ENCODE results near the gene ZNF592. TPM values are rescaled to one million over a fixed set of nuclear protein-coding genes. Genes with fewer than 3 reads are reported as not detected.

The ZNF592 gene
- total and polyA plus RNA-seq, 9 donors, result 9.0 to 23.1 (median 20.3) TPM

DNA sequence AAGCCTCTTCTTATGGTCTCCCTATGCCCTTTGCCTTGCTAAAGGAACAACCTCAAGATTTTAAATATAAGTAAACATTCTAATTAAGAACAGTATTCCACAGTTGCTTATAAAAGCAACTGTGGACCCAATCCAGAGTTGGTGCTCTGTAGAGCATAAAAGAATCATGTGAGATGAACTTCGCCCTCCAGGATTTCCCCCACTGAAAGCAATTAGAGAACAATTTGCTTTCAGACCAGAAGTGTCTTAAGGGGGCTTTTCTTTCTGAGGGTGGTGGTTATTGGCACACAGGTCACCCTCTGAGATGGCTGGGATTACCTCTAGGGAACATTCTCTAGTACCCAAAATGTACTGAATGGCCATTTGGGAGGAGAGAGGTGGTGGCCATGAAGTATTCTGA lies 10.6 kb downstream of the ZNF592 start:
- H3K4me1 ChIP-seq (ENCODE audit: control insufficient read depth, insufficient read depth, low read length), result peaks cover 8% of the 10 kb centered on the region
- WGBS (ENCODE audit: insufficient coverage), result no CpG with 5 or more reads among the region's 1 CpG
- H3K9me3 ChIP-seq (replicated peaks; ENCODE audit: control insufficient read depth, low read depth, low read length), result no peaks in the 10 kb centered on the region
- no peak for DNase-seq
- H3K27ac ChIP-seq (ENCODE audit: low read length), result no peak overlapping the region
- H3K36me3 ChIP-seq (ENCODE audit: control insufficient read depth, insufficient read depth, low read length), result peaks cover 5% of the 10 kb centered on the region
- no peak overlapping the region for H3K4me3 ChIP-seq (ENCODE audit: low read length)
- no peaks in the 10 kb centered on the region for H3K27me3 ChIP-seq (ENCODE audit: control insufficient read depth, insufficient read depth, low read length)

DNA sequence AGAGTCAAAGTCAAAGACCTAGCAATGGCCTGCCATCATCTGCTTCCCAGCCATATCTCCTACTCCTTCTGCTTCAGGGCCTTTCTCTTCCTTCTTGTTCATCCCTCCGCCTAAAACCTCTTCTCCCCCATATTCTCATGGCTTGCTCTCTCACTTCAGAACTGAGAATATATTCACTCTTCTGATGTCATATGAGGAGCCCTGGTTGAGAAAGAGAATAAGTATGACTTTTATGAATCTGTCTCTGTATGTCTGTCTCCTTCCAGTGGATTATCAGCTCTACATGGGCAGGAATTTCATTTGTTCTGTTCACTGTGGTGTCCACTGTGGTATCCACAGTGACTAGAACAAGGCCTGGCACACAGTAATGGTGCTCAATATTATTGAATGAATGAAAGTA lies 11.8 kb downstream of the ZNF592 start:
- H3K9me3 ChIP-seq (replicated peaks; ENCODE audit: control insufficient read depth, low read depth, low read length), result no peaks in the 10 kb centered on the region
- no peak overlapping the region for H3K27ac ChIP-seq (ENCODE audit: low read length)
- no peak overlapping the region for H3K4me3 ChIP-seq (ENCODE audit: low read length)
- DNase-seq, result no peak
- H3K36me3 ChIP-seq (ENCODE audit: control insufficient read depth, insufficient read depth, low read length), result peaks cover 7% of the 10 kb centered on the region
- H3K4me1 ChIP-seq (ENCODE audit: control insufficient read depth, insufficient read depth, low read length), result peaks cover 8% of the 10 kb centered on the region
- no peaks in the 10 kb centered on the region for H3K27me3 ChIP-seq (ENCODE audit: control insufficient read depth, insufficient read depth, low read length)
- no CpG with 5 or more reads among the region's 1 CpG for WGBS (ENCODE audit: insufficient coverage)

DNA sequence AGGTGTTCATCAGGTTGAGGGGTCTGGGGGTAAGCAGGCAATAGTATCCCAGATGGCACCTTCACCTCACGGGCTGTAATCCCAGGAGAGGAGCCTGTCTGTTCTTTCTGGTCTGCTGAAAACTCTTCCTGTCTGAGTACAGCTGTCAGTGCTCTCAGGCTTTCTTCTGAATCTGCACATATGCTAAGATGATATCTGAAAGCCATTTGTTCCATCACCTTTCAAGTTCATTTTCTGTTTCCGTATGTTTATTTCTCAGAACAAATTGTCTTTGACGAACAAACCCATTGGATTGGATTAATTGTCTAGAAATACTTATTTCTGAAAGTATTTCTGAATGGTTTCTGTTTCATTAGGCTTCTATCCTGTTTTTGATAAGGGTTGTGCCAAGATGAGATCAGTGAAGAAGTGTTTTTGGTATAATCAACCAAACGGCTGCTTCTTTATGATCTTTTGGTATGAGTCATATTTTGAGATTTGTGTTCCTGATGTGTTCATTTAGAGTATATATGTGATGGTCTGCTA lies 13.3 kb downstream of the ZNF592 start:
- no peak for DNase-seq
- Histone ChIP-seq H3K9me3 (replicated peaks; ENCODE audit: control insufficient read depth, low read depth, low read length) (no peaks in the 10 kb centered on the region), H3K4me1 (ENCODE audit: control insufficient read depth, insufficient read depth, low read length) (peaks cover 8% of the 10 kb centered on the region), H3K27ac (ENCODE audit: low read length) (no peak overlapping the region), H3K4me3 (ENCODE audit: low read length) (no peak overlapping the region), H3K27me3 (ENCODE audit: control insufficient read depth, insufficient read depth, low read length) (no peaks in the 10 kb centered on the region), H3K36me3 (ENCODE audit: control insufficient read depth, insufficient read depth, low read length) (peaks cover 13% of the 10 kb centered on the region)
- 0% methylated on average over 1 of the region's 4 CpGs for WGBS (ENCODE audit: insufficient coverage)

- Histone ChIP-seq H3K36me3 (ENCODE audit: control insufficient read depth, insufficient read depth, low read length) (peaks cover 24% of the 10 kb centered on the region), H3K9me3 (replicated peaks; ENCODE audit: control insufficient read depth, low read depth, low read length) (no peaks in the 10 kb centered on the region), H3K4me3 (ENCODE audit: low read length) (no peak overlapping the region), H3K27ac (ENCODE audit: low read length) (no peak overlapping the region), H3K4me1 (ENCODE audit: control insufficient read depth, insufficient read depth, low read length) (peaks cover 8% of the 10 kb centered on the region), H3K27me3 (ENCODE audit: control insufficient read depth, insufficient read depth, low read length) (no peaks in the 10 kb centered on the region)
- 100% methylated on average over 1 of the region's 3 CpGs for WGBS (ENCODE audit: insufficient coverage)
- no peak for DNase-seq
Observed at GRCh38 chr15:84762840-84763572, 14.6 kb downstream of the ZNF592 start.

GRCh38 chr15:84764585-84764984 lies 16.2 kb downstream of the ZNF592 start:
- peaks cover 8% of the 10 kb centered on the region for H3K4me1 ChIP-seq (ENCODE audit: control insufficient read depth, insufficient read depth, low read length)
- H3K27me3 ChIP-seq (ENCODE audit: control insufficient read depth, insufficient read depth, low read length), result no peaks in the 10 kb centered on the region
- H3K4me3 ChIP-seq (ENCODE audit: low read length), result no peak overlapping the region
- H3K36me3 ChIP-seq (ENCODE audit: control insufficient read depth, insufficient read depth, low read length), result peaks cover 39% of the 10 kb centered on the region
- DNase-seq, result no peak
- WGBS (ENCODE audit: insufficient coverage), result no CpG with 5 or more reads among the region's 3 CpGs
- no peaks in the 10 kb centered on the region for H3K9me3 ChIP-seq (replicated peaks; ENCODE audit: control insufficient read depth, low read depth, low read length)
- H3K27ac ChIP-seq (ENCODE audit: low read length), result no peak overlapping the region

DNA sequence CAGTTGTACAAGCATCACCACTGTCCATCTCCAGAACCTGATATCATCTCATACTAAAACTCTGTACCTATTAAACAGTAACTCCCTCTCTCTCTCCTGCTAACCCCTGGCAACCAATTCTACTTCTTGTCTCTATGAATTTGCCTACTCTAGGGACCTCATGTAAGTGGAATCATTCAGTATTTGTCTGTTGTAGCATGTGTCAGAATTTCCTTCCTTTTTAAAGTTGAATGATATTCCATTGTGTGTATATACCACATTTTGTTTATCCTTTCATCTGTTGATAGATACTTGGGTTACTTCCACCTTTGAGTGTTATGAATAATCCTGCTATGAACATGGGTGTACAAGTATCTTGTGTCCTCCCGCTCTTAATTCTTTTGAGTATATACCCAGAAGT lies 16.6 kb downstream of the ZNF592 start:
- Histone ChIP-seq H3K9me3 (replicated peaks; ENCODE audit: control insufficient read depth, low read depth, low read length) (no peaks in the 10 kb centered on the region), H3K27me3 (ENCODE audit: control insufficient read depth, insufficient read depth, low read length) (no peaks in the 10 kb centered on the region), H3K4me1 (ENCODE audit: control insufficient read depth, insufficient read depth, low read length) (peaks cover 8% of the 10 kb centered on the region), H3K36me3 (ENCODE audit: control insufficient read depth, insufficient read depth, low read length) (peaks cover 42% of the 10 kb centered on the region), H3K27ac (ENCODE audit: low read length) (no peak overlapping the region), H3K4me3 (ENCODE audit: low read length) (no peak overlapping the region)
- DNase-seq, result no peak
- WGBS (ENCODE audit: insufficient coverage), result no CpG with 5 or more reads among the region's 1 CpG

DNA sequence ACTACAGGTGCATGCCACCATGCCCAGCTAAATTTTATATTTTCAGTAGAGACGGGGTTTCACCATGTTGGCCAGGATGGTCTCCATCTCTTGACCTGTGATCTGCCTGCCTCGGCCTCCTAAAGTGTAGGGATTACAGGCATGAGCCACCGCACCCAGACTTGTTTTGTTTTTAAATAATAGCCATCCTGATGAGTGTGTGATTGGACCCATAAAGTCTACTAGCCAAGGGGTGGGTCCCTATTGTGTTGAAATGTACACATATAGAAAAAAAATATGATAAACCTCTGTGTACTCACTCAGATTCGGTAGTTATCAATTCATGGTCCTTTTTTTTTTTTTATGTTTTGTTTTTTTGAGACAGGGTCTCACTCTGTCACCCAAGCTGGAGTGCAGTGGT lies 17.3 kb downstream of the ZNF592 start:
- DNase-seq, result no peak
- no peaks in the 10 kb centered on the region for H3K27me3 ChIP-seq (ENCODE audit: control insufficient read depth, insufficient read depth, low read length)
- H3K36me3 ChIP-seq (ENCODE audit: control insufficient read depth, insufficient read depth, low read length), result peaks cover 42% of the 10 kb centered on the region
- no peak overlapping the region for H3K27ac ChIP-seq (ENCODE audit: low read length)
- H3K9me3 ChIP-seq (replicated peaks; ENCODE audit: control insufficient read depth, low read depth, low read length), result no peaks in the 10 kb centered on the region
- H3K4me3 ChIP-seq (ENCODE audit: low read length), result no peak overlapping the region
- peaks cover 8% of the 10 kb centered on the region for H3K4me1 ChIP-seq (ENCODE audit: control insufficient read depth, insufficient read depth, low read length)
- WGBS (ENCODE audit: insufficient coverage), result no CpG with 5 or more reads among the region's 4 CpGs

DNA sequence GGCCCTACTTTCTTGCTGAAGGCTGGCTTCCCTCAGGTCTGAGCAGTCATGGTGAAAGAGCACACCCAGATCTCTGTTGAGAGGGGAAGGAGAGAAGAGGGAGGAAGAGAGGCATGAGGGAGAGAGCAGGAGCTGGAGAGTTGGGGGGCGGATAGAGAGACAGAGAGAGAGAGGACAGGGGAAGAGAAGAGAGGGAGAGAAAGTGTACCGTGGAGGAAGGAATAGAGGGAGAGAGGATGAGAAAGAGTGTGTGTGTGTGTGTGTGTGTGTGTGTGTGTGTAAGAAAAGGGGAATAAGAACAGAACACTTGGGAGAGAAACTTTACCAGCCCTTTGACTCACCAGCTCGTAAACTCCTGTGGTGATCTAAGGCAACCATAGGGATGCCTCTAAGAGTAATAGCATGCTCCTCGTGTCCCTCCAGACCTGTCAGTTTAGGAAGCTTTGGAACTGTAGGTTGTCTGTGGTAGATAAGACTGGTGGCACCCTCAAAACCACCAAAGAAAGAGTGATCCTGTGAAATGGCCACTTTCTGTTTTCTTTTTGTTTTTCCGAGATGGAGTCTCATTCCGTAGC lies 18.2 kb downstream of the ZNF592 start:
- Histone ChIP-seq H3K36me3 (ENCODE audit: control insufficient read depth, insufficient read depth, low read length) (peaks cover 48% of the 10 kb centered on the region), H3K4me1 (ENCODE audit: control insufficient read depth, insufficient read depth, low read length) (peaks cover 4% of the 10 kb centered on the region), H3K9me3 (replicated peaks; ENCODE audit: control insufficient read depth, low read depth, low read length) (no peaks in the 10 kb centered on the region), H3K27ac (ENCODE audit: low read length) (no peak overlapping the region), H3K4me3 (ENCODE audit: low read length) (no peak overlapping the region), H3K27me3 (ENCODE audit: control insufficient read depth, insufficient read depth, low read length) (no peaks in the 10 kb centered on the region)
- WGBS (ENCODE audit: insufficient coverage), result 88% methylated on average over 5 of the region's 6 CpGs
- DNase-seq, result no peak

DNA sequence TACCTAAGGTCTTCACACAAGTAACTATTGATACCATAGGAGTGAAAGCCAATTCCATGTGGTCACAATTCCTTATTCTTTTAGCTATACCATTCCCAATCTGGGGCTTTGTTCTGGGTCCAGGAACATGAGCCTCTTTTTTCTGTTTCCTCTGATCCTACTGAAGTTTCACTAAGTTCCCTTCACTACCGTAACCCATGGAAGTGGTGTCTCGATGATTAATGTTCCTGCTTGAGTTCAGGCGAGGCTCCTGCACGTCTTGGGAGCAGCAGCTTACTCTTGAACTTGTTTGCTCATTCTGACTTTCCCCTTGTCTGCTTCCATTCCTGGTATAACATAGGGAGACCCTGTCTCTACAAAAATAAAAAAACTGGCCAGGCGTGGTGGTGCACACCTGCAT lies 23.6 kb downstream of the ZNF592 start:
- Histone ChIP-seq H3K4me3 (ENCODE audit: low read length) (no peak overlapping the region), H3K9me3 (replicated peaks; ENCODE audit: control insufficient read depth, low read depth, low read length) (no peaks in the 10 kb centered on the region), H3K4me1 (ENCODE audit: control insufficient read depth, insufficient read depth, low read length) (no peaks in the 10 kb centered on the region), H3K27me3 (ENCODE audit: control insufficient read depth, insufficient read depth, low read length) (no peaks in the 10 kb centered on the region), H3K27ac (ENCODE audit: low read length) (no peak overlapping the region), H3K36me3 (ENCODE audit: control insufficient read depth, insufficient read depth, low read length) (peaks cover 43% of the 10 kb centered on the region)
- WGBS (ENCODE audit: insufficient coverage), result 40% methylated on average over 3 of the region's 5 CpGs
- DNase-seq, result no peak

- WGBS (ENCODE audit: insufficient coverage), result no CpG with 5 or more reads among the region's 2 CpGs
- Histone ChIP-seq H3K27me3 (ENCODE audit: control insufficient read depth, insufficient read depth, low read length) (no peaks in the 10 kb centered on the region), H3K9me3 (replicated peaks; ENCODE audit: control insufficient read depth, low read depth, low read length) (no peaks in the 10 kb centered on the region), H3K4me3 (ENCODE audit: low read length) (no peak overlapping the region), H3K36me3 (ENCODE audit: control insufficient read depth, insufficient read depth, low read length) (peaks cover 40% of the 10 kb centered on the region), H3K27ac (ENCODE audit: low read length) (no peak overlapping the region), H3K4me1 (ENCODE audit: control insufficient read depth, insufficient read depth, low read length) (no peaks in the 10 kb centered on the region)
- no peak for DNase-seq
Observed at GRCh38 chr15:84772467-84772866, 24.1 kb downstream of the ZNF592 start.

All from muscle of leg (tissue), 11 donors.